Adipose tissue (tissue), 3 donors: Measurements from ENCODE around the gene DDX10. TPM values are rescaled to one million over a fixed set of nuclear protein-coding genes. Genes with fewer than 3 reads are reported as not detected.

Experiments used
- H3K27ac ChIP-seq: one replicate; pipeline ENCODE4 v1.5.1; 2013; ENCODE audit warnings: low read depth, low read length
- WGBS, 3 donors: extraction: QIAGEN DNeasy Blood & Tissue Kit; methylation state at CpG; one replicate each; pipeline ENCODE4 v1.1.7; 2013; 5-methylcytosine and 5-hydroxymethylcytosine counted together
- polyA plus RNA-seq, 3 donors: library from polyadenylated mRNA; stranded (reverse); fragments of 200-250 nt; gene quantifications; one replicate each; pipeline ENCODE4 v1.2.3, GENCODE V29; 2013
- donor health status: healthy with polysubstance abuse.
- donor health status: Bipolar disorder and iron deficiency.
- donor health status: healthy.

Gene DDX10
- polyA plus RNA-seq, 3 donors: 12.3 to 28.9 (median 13.0) TPM

- no peak overlapping the region for H3K27ac ChIP-seq
- WGBS, 3 donors: 85 to 95% (median 91%) methylated on average over 2 of the region's 2 CpGs
These were observed 268.8 kb downstream of the DDX10 start for GRCh38 chr11:108933630-108934029.

GRCh38 chr11:108934289-108934688 is 269.4 kb downstream of the DDX10 start:
- no peak overlapping the region for H3K27ac ChIP-seq

GRCh38 chr11:108934696-108935095 is 269.8 kb downstream of the DDX10 start:
- no peak overlapping the region for H3K27ac ChIP-seq
- WGBS, 3 donors: 94 to 96% (median 94%) methylated on average over 7 of the region's 7 CpGs

- WGBS, 3 donors: 70 to 77% (median 77%) methylated on average over 6 of the region's 6 CpGs
These were observed 272.9 kb downstream of the DDX10 start for GRCh38 chr11:108937746-108938145.

DNA sequence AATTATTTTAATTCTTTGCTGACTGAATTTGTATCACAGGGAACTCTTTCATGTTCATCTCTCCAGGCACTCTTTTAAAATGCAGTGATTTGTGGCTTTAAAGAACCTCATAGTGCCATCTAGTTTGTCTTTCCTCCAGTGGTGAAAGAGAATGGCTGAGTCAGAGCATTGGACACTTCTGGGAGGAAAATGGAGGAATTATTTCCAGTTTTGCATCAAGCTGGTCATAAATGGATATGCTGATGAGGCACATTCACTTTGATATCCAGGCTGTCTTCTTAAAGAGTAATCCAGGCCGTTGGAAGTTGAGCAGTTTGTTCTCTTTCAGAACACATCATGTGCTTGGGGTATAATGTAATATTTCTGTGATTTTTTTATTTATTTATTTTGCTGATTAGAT is 273.7 kb downstream of the DDX10 start:
- no peak overlapping the region for H3K27ac ChIP-seq
- WGBS, 3 donors: 56 to 63% (median 63%) methylated on average over 1 of the region's 1 CpG

More at GRCh38 chr11:108937746-108938145, 272.9 kb downstream of the DDX10 start:
- no peak overlapping the region for H3K27ac ChIP-seq

- WGBS, 3 donors: 95 to 100% (median 99%) methylated on average over 1 of the region's 1 CpG
- no peak overlapping the region for H3K27ac ChIP-seq
These were observed 274.3 kb downstream of the DDX10 start for GRCh38 chr11:108939135-108939534.

- 80 to 88% (median 85%) methylated on average over 4 of the region's 4 CpGs for WGBS, 3 donors
- H3K27ac ChIP-seq: no peak overlapping the region
These were observed 279.0 kb downstream of the DDX10 start for GRCh38 chr11:108943853-108944252.

DNA sequence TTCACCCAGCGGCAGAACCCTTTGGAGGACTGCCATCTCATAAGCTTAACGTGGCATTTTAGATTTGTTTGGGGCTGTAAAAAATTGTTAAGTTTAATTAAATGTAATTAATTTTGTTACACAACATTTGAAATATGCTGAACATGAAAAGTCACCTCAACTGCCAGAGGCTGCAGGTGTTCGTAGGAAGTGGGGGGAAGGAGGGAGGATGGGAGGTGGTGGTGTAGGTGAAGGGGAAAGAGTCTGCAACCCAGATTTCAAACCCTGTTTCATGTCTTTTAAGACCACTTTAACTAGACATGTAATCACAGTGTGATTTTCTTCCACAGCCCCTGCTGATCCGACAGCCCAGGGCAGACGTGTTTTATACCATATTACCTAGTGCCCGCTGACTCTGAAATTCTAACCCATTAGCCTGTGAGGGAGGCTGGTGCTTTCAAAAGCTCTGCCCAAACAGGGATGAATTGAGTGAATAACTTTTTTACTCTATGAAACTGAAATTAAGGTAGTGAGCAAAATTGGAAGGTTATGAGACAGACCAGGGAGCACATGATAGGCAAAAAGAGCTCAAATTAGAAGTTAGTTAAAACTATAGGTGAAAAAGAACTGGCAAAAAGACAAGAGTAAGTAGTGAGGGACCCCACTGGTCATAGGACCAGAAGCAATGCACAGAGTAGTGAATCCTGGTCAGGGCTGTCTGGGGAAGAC is 279.8 kb downstream of the DDX10 start:
- H3K27ac ChIP-seq: no peak overlapping the region
- WGBS, 3 donors: 83 to 92% (median 88%) methylated on average over 6 of the region's 6 CpGs

DNA sequence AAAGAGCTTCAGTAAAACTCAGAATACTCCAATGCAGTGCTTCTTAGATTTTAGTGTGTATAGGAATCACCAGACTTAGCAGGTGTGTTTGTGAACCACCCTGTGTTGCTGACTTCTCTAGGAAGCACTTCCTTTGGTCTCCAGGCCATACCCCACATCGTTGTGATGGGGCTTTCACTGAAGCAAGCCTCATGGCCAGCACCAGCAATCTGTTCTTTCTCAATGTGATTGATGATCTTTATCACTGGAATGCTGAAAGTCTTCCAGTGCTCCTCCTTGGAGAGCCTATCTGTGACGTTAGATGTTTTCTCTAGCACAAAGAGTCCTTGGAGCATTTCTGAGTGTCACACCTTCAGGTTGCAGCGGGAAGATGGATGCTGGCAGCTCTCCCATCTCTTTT is 280.5 kb downstream of the DDX10 start:
- WGBS, 3 donors: 65 to 74% (median 67%) methylated on average over 3 of the region's 3 CpGs
- H3K27ac ChIP-seq: no peak overlapping the region

DNA sequence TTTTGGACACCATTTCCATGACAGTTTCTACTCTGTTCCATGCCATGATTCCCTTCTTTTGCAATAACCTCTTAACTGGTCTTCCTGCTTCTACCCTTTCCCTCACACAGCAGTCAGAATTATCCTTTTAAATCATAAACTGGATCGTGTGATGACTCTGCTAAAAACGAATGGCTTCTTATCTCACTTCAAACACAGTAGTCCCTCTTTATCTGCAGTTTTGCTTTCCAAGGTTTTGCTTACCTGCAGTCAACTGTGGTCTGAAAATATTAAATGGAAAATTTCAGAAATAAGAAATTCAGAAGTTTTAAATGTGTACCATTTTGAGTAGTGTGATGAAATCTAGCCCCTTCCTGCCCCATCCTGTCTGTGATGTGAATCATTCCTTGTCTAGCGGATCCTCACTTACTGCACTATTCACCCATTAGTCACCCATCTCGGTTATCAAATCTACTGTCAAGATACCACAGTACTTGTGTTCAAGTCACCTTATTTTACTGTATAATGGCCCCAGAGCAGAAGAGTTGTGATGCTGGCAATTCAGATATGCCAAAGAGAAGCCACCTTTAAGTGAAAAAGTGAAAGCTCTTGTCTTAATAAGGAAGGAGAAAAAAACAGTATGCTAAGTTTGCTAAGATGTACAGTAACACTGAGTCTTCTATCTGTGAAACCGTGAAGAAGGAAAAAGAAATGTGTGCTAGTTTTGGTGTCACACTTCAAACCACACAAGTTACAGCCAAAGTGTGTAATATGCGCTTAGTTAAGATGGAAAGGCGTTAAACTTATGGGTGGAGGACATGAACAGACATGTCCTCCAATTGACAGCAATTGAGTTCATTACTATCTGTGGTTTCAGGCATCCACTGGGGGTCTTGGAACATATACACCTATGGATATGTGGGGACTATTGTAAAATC is 283.0 kb downstream of the DDX10 start:
- no peak overlapping the region for H3K27ac ChIP-seq
- 82 to 92% (median 90%) methylated on average over 7 of the region's 7 CpGs for WGBS, 3 donors

DNA sequence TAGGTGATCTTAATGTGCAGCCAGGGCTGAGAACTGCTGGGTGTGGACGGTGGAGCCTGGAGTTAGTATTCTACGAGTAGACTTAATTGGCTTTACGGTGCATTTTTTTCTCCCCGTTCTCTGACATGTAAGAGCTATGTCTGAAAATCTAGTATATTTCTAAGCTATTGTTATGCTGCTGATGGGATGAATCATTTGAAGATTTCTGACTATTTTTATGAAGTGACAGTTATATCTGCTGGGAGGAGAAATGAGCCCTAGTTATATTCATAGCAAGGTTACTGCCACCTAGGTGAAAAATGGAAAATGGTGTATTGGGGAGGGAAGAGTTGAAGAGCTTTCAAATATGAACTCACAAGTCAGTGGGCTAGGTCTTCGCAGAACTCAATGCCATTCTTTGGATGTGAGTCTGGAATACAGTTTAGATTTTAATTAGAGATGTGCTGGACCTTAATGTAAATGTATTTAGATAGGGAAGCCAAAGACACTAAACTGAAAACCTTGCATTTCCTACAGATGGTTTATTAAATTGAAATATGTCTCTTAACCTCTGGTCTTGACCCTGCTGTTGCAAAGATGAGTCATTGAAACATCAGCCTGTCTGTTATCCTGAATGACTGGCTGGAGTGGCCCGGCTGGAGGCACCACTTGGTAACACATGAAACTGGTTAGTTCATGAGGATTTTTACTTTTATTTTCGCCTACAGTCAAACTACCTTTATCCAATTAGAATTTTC is 293.7 kb downstream of the DDX10 start:
- no peak overlapping the region for H3K27ac ChIP-seq
- 82 to 88% (median 86%) methylated on average over 7 of the region's 7 CpGs for WGBS, 3 donors

DNA sequence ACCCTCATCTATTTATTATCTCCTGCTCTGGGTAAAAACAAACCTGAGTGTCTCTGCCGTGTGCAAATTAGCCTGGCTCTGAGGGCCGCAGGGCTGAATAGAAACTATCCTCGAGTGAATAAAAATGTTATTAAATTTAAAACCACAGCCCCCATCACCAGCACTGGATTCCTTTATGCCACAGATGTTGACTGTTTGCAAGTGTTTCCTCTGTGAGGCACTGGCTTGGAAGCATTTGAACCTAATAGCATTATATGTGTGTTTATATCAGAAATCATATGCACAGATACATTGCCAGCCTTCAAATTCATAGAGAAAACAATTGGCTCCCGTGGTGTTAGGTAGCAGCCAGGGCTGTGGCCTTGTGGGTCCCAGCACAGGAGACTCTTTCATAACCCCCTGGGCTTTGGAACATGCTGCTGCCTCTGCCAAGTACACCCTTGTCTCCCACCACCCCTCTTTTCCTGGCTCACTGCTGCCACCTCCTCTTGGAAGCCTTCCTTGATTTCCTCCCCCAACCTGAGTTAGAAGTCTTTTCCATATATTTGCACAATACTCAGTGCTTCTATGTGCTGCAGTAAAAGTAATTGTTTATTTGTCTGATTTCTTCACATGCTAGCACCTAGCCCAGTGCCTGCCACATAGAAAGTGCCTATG is 294.4 kb downstream of the DDX10 start:
- whole genome bisulfite sequencing, 3 donors: 57 to 67% (median 62%) methylated on average over 4 of the region's 4 CpGs
- no peak overlapping the region for H3K27ac ChIP-seq

- H3K27ac ChIP-seq: no peak overlapping the region
- 89 to 96% (median 95%) methylated on average over 3 of the region's 3 CpGs for WGBS, 3 donors
These were observed 295.0 kb downstream of the DDX10 start for GRCh38 chr11:108959874-108960273.

DNA sequence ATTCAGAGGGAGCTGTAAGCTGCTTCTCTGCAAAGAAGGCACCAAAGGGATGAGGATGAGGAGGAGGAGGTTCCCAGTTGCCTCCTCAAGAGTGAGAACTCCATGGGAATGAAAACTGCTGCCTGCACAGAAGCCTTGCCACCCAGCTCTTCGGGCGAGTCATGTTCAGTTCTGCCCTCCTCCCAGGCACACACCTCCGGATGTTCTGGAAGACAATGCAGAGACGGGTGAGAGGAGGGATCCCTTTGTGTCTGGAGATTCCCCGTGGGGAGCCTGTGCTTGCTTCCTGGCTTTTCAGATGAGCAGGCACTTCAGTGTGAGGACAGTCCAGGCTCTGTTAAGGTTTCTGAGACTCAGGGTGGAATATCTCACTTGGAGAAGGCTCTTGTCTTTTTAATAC is 295.6 kb downstream of the DDX10 start:
- 58 to 75% (median 72%) methylated on average over 5 of the region's 5 CpGs for WGBS, 3 donors
- no peak overlapping the region for H3K27ac ChIP-seq

DNA sequence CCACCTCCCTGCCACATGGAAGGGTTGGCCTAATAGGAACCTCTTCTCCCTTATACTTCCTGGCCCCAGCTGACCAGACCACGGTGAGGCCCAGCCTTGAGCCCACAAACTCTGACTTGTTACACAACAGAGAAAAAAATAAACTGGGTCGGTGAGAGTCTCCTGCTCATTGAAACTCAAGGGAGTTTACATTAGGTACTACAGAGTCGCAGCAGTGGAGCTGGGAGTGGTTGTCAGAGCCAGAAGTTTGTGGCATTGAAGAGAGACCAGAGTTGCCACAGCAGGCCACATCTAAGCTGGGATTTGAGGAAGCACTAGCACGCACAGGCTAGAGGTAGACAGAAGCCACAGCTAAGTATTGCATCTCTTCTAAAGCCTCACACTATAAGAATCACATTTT is 296.2 kb downstream of the DDX10 start:
- H3K27ac ChIP-seq: no peak overlapping the region

DNA sequence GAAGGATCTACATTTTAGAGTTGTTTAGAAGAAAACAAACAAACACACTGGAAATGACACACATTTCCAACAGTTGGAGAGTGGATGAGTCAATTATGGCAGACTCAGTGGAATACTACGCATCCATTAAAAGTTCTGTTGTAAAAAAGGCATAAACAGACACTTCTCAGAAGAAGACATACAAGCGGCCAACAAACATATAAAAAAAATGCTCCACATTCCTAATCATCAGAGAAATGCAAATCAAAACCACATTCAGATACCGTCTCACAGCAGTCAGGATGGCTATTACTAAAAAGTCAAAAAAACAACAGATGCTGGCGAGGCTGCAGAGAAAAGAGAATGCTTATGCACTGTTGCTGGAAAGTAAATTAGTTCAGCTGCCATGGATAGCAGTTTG is 298.2 kb downstream of the DDX10 start:
- 94 to 96% (median 95%) methylated on average over 4 of the region's 4 CpGs for WGBS, 3 donors
- no peak overlapping the region for H3K27ac ChIP-seq

More for the DNA sequence above, 296.2 kb downstream of the DDX10 start:
- WGBS, 3 donors: 32 to 61% (median 40%) methylated on average over 4 of the region's 4 CpGs

DNA sequence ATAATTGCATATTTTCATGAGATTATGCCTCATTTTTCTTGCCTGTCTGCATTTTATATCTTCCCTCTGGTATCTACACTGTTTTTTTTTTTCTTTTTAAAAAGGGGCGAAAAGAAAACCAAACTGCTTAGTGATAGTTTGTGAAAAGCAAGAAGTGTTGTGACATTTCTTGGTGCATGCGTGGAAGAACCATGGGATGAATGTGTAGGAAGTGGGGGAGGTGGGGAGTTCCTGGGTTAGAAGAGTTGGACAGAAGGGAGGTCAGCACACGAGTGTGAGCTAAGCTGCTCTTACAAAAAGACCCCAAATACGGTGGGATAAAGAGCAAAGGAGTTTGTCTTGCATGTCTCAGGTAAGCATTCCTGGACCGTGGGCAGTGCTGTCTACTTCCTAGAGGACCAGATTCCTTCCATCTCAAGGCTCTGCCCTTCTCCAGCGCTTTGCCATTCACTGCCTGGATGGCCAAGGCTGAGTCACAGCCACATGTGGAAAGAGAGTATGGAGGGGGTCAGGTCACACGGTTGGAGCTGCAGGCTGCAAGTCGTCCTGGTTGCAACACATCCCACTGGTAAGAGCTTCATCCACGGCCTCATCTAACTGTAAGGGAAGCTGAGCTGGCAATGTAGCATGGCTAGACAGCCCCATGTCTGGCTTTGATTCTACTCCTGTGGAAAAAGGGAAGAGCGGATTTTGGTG is 300.6 kb downstream of the DDX10 start:
- H3K27ac ChIP-seq: no peak overlapping the region
- WGBS, 3 donors: 53 to 67% (median 63%) methylated on average over 10 of the region's 10 CpGs

DNA sequence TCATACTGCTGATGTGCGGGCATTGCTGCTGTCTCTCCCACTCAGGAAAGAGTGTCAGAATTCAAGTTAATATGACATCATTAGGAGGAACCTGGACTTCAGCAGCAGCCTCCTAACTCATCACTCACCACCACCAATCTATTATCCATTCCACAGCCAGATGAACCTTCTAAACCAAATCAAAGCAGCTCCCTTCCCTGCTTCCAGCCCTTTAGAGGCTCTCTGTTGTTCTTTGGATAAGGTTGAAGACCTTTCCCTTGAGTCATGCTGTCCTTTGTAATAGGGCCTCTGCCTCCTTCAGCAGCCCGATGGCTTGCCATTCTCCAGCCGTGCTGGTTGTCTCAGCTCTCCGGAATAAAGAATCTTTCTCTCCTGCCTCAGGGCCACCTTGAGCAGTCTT is 301.3 kb downstream of the DDX10 start:
- H3K27ac ChIP-seq: no peak overlapping the region
- 90 to 95% (median 93%) methylated on average over 4 of the region's 4 CpGs for WGBS, 3 donors
